Immature natural killer cell (primary cell): ENCODE results near the gene MPV17. TPM values are rescaled to one million over a fixed set of nuclear protein-coding genes. Genes with fewer than 3 reads are reported as not detected.
"Not testable (repeated sequence)": the region's sequence is repeated elsewhere in the genome, so short reads cannot be mapped to it uniquely, and the experiment has no call there.

Experiments used
- DNase-seq, 3 donors: peaks; one replicate each; pipeline ENCODE4 v3.0.0; 2022; ENCODE audit warnings: mixed read lengths in 1 of 3
- H3K27ac Mint-ChIP-seq, 6 donors: one replicate each; pipeline ENCODE4 v1.8.0; 2020; ENCODE audit warnings: mixed read lengths in 6 of 6, mild to moderate bottlenecking in 5 of 6, inconsistent platforms in 4 of 6, moderate library complexity in 3 of 6
- H3K27me3 Mint-ChIP-seq, 3 donors: one replicate each; pipeline ENCODE4 v1.8.0; 2020 to 2021; ENCODE audit warnings: low read depth in 3 of 3, mild to moderate bottlenecking in 3 of 3, mixed read lengths in 3 of 3, moderate library complexity in 3 of 3, inconsistent platforms in 1 of 3
- H3K36me3 Mint-ChIP-seq, 3 donors: one replicate each; pipeline ENCODE4 v1.8.0; 2020; ENCODE audit warnings: mixed read lengths in 3 of 3, inconsistent platforms in 2 of 3, mild to moderate bottlenecking in 2 of 3
- H3K4me1 Mint-ChIP-seq, 2 donors: one replicate each; pipeline ENCODE4 v1.8.0; 2020; ENCODE audit warnings: inconsistent platforms in 2 of 2, mild to moderate bottlenecking in 2 of 2, mixed read lengths in 2 of 2, moderate library complexity in 1 of 2
- H3K4me3 Mint-ChIP-seq, 5 donors: one replicate each; pipeline ENCODE4 v1.8.0; 2020; ENCODE audit warnings: mild to moderate bottlenecking in 5 of 5, mixed read lengths in 5 of 5, inconsistent platforms in 3 of 5, moderate library complexity in 3 of 5
- H3K9me3 Mint-ChIP-seq, 6 donors: one replicate each; pipeline ENCODE4 v1.8.0; 2020; ENCODE audit warnings: mild to moderate bottlenecking in 6 of 6, mixed read lengths in 6 of 6, inconsistent platforms in 4 of 6, moderate library complexity in 3 of 6
- polyA plus RNA-seq, 3 donors: library from polyadenylated mRNA; unstranded; fragments of 300-500 nt; fragmentation: Illumina TruSeq; gene quantifications; one replicate each; pipeline ENCODE4 v1.2.3, GENCODE V29; 2021

MPV17 gene
- polyA plus RNA-seq, 3 donors from 2014 or later, result 101 to 276 (median 130) TPM

DNA sequence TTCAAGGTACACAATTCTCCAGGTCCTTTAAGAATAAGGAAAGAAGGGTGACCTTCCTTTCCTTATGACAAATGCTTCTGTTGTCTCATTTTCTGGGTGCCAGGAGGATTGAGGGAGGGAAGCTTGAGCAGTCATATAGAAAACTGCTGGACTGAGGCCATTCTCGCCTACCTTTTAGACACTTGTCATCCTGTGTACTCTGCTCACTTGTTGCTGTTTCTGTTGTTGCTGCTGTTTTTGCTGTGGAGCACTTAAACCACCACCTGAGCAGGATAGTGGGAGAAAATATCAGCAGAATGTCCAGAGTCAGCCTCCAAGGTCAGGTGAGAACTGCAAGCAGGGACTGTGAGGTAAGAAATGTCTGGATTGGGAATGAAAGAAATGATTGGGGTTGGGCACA lies 44.9 kb downstream of the MPV17 start:
- no peak overlapping the region for H3K27ac Mint-ChIP-seq
- H3K4me3 Mint-ChIP-seq, result no peak overlapping the region
- no peak for DNase-seq
- no peaks in the 10 kb centered on the region for H3K4me1 Mint-ChIP-seq
- H3K36me3 Mint-ChIP-seq, result no peaks in the 10 kb centered on the region
- peaks cover 0 to 1% (median 0%) of the 10 kb centered on the region in 6 donors for H3K9me3 Mint-ChIP-seq
- H3K27me3 Mint-ChIP-seq, result peaks cover 4 to 16% (median 4%) of the 10 kb centered on the region in 3 donors

DNA sequence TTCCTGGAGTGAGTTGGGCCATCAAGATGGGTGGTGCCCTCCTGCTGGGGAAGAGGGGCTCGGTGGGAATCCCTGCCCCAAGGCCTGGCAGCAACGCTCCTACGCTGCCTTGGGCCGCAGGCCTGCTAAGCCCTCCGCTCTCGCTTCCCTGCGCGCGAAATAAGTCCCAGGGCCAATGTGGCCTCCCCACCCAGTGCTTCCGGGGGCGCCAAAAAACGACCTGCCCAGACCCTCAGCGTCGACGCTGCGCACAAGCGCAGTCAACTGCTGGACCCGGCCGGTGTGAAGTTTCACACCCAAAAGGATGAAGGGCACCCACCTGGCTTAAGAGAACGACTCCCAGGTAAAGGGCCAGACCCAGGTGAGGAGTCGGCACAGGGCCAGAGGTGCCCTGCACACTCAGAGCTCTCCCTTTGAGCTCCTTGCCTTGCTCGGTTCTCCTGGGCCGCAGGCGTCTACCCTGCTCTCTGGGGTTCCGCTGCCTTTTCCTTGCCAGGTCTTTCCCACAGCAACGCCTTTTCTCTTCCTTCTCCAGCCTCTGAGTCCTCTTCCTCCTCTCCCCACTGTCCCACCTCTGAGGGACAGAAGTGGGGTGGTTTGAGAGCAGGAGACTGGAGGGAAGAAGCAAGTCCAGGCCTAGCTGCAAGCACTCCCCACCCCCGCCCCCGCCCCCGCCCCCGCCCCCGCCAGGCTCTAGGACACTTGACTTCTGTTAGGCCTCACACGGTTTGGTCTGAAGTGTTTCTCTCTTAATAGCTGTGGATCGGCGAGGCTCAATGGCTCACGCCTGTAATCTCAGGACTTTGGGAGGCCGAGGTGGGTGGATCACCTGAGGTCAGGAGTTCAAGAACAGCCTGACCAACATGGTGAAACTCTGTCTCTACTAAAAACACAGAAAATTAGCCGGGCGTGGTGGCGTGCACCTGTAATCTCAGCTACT lies 47.4 kb downstream of the MPV17 start, which contains the start of gene DNAJC5G:
Gene DNAJC5G (plus strand): TSS at position 223 of the 940 bp plus-strand sequence. CDS start 1,296 bp downstream, outside the sequence.
- Mint-ChIP-seq H3K27me3 (peaks cover 2 to 13% (median 4%) of the 10 kb centered on the region in 3 donors), H3K9me3 (peaks cover 0 to 1% (median 0%) of the 10 kb centered on the region in 6 donors), H3K4me1 (no peaks in the 10 kb centered on the region), H3K27ac (no peak within 1 kb of the TSS), H3K4me3 (no peak within 1 kb of the TSS), H3K36me3 (no peaks in the 10 kb centered on the region)
- DNase-seq, result no peak

DNA sequence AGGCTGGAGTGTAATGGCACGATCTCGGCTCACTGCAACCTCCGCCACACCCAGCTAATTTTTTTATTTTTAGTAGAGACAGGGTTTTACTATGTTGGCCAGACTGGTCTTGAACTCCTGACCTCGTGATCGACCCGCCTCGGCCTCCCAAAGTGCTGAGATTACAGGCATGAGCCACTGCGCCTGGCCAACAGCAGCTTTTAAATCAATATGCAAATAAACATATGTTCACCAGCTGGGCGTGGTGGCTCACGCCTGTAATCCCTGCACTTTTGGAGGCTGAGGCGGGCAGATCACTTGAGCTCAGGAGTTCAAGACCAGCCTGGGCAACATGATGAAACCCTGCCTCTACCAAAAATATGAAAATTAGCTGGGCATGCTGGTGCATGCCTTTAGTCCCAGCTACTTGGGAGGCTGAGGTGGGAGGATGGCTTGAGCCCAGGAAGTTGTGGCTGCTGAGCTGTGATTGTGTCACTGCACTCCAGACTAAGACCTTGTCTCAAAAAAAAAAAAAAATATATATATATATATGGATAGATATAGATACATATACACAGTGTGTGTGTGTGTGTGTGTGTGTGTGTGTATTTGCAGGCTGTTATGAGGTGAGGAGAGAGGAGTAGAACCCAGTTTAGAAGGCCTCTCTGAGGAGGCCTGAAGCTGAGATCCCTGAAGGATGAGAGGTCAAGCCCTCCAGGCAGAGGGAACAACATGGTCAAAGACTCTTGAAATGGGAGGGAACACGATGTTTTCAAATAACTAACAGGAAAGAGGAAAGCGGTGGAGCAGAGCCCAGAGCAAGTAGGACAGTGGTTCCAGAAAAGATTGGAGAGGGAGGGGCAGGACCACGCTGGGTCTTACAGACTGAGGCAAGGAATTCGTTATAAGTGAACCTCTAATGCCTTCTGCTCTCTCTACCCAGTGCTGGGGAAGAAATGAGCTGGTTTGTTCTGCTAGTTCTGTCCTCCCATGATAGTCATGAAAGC lies 50.1 kb downstream of the MPV17 start:
- H3K4me1 Mint-ChIP-seq, H3K9me3 Mint-ChIP-seq, H3K27ac Mint-ChIP-seq, H3K36me3 Mint-ChIP-seq, H3K27me3 Mint-ChIP-seq, DNase-seq, H3K4me3 Mint-ChIP-seq: not testable (repeated sequence)

DNA sequence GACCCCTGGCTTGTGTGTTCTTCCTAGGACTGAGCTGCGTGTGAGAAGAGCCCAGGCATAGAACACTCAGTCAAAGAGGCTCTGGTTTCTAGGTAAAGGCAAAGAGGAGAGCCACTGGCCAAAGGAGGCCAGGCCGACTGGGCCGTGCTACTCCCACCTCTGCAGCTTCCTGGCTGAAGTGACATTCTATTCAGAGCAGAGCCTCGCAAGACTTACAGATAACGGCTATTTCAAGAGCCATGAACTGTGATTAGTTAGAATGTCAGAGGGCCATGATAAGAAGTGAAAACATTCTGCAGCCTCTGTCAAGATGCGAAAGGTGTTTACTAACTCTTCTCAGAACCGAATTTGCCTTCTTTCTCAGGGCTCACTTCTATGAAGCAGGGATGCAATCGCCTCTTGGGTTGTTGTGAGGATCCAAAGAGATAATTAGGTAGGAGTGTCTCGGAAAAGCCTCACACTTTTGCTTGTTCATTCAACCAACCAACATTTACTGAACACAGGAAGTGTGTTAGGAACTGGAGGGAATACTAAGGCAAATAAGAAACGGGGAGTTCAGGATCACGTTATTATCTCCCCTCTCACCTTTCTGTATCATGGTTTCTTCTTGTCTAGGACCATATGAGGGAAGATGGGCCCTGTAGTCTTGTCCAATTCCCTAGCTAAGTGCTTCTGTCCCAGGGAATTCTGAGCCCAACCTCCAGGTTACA lies 51.1 kb downstream of the MPV17 start:
- Mint-ChIP-seq H3K9me3 (peaks cover 0 to 1% (median 0%) of the 10 kb centered on the region in 6 donors), H3K36me3 (no peaks in the 10 kb centered on the region), H3K27ac (no peak overlapping the region), H3K4me3 (no peak overlapping the region), H3K4me1 (no peaks in the 10 kb centered on the region), H3K27me3 (peaks cover 0 to 6% (median 6%) of the 10 kb centered on the region in 3 donors)
- no peak for DNase-seq

- H3K36me3 Mint-ChIP-seq, result no peaks in the 10 kb centered on the region
- no peak overlapping the region for H3K4me3 Mint-ChIP-seq
- H3K27me3 Mint-ChIP-seq, result peaks cover 0 to 6% (median 4%) of the 10 kb centered on the region in 3 donors
- no peak for DNase-seq
- peaks cover 0 to 1% (median 0%) of the 10 kb centered on the region in 6 donors for H3K9me3 Mint-ChIP-seq
- H3K4me1 Mint-ChIP-seq, result no peaks in the 10 kb centered on the region
- no peak overlapping the region for H3K27ac Mint-ChIP-seq
Observed at GRCh38 chr2:27270670-27271069, 52.2 kb downstream of the MPV17 start.

DNA sequence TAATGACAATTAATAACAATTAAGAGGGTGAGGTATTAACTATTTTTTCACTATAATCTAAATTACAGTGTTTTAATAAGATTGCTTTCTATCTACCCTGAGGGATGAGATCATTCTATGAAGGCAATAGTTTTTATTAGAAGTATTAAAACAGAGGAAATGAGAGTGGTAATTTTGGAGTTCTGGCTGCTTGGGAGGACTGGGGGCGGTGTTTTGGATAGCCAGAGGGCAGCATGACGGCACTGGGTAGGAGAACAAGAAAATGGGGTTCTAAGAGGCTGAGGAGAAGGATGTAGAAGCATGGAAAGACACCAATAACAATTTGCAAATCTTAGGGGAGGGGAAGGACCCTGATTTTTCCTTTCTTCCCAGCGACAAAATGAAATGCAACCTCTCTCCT lies 52.8 kb downstream of the MPV17 start:
- Mint-ChIP-seq H3K4me1 (peaks cover 3 to 4% of the 10 kb centered on the region in 2 donors), H3K4me3 (no peak overlapping the region), H3K9me3 (peaks cover 0 to 1% (median 0%) of the 10 kb centered on the region in 6 donors), H3K27ac (no peak overlapping the region), H3K36me3 (no peaks in the 10 kb centered on the region), H3K27me3 (peaks cover 4 to 10% (median 9%) of the 10 kb centered on the region in 3 donors)
- DNase-seq, result no peak

DNA sequence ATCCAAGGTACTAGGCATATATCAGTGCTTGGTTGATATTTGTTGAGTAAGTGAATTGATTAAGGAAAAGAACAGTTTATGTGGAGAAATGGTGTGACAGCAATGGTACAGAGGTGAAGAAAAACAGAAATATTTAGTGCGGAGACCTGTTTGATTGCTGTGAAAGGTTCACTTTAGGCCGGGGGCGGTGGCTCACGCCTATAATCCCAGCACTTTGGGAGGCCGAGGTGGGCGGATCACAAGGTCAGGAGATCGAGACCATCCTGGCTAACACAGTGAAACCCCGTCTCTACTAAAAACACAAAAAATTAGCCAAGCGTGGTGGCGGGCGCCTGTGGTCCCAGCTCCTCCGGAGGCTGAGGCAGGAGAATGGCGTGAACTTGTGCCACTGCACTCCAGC lies 54.6 kb downstream of the MPV17 start:
- H3K4me1 Mint-ChIP-seq, result peaks cover 16 to 18% of the 10 kb centered on the region in 2 donors
- H3K27ac Mint-ChIP-seq, H3K4me3 Mint-ChIP-seq, DNase-seq, H3K36me3 Mint-ChIP-seq, H3K9me3 Mint-ChIP-seq: not testable (repeated sequence)
- H3K27me3 Mint-ChIP-seq, result peaks cover 8 to 13% (median 12%) of the 10 kb centered on the region in 3 donors

GRCh38 chr2:27265536-27265870 lies 57.4 kb downstream of the MPV17 start:
- H3K27ac Mint-ChIP-seq, result no peak overlapping the region
- no peak for DNase-seq
- peak overlapping the region; percentile 23 to 70 (median 42) for H3K4me3 Mint-ChIP-seq

GRCh38 chr2:27264753-27265535 lies 58.0 kb downstream of the MPV17 start:
- Mint-ChIP-seq H3K27ac (no peak overlapping the region), H3K4me3 (peak overlapping the region; percentile 26 to 72 (median 62)), H3K27me3 (peaks cover 22 to 30% (median 24%) of the 10 kb centered on the region in 3 donors), H3K9me3 (peaks cover 0 to 4% (median 0%) of the 10 kb centered on the region in 6 donors), H3K4me1 (peaks cover 32 to 33% of the 10 kb centered on the region in 2 donors), H3K36me3 (no peaks in the 10 kb centered on the region)
- DNase-seq, result peak in 2 of 3 donors; percentile 17 to 35

More at GRCh38 chr2:27265536-27265870, 57.4 kb downstream of the MPV17 start:
- Mint-ChIP-seq H3K9me3 (peaks cover 0 to 4% (median 0%) of the 10 kb centered on the region in 6 donors), H3K27me3 (peaks cover 19 to 27% (median 21%) of the 10 kb centered on the region in 3 donors), H3K4me1 (peaks cover 32 to 33% of the 10 kb centered on the region in 2 donors), H3K36me3 (no peaks in the 10 kb centered on the region)

- H3K27ac Mint-ChIP-seq, result peak overlapping the region in 1 of 6 donors; percentile 68
- H3K27me3 Mint-ChIP-seq, result peaks cover 21 to 34% (median 24%) of the 10 kb centered on the region in 3 donors
- no peaks in the 10 kb centered on the region for H3K36me3 Mint-ChIP-seq
- H3K4me3 Mint-ChIP-seq, result peak overlapping the region; percentile 49 to 89 (median 85)
- H3K9me3 Mint-ChIP-seq, result peaks cover 0 to 4% (median 0%) of the 10 kb centered on the region in 6 donors
- H3K4me1 Mint-ChIP-seq, result peaks cover 32 to 33% of the 10 kb centered on the region in 2 donors
- DNase-seq, result no peak
Observed at GRCh38 chr2:27264253-27264752, 58.6 kb downstream of the MPV17 start.

GRCh38 chr2:27263287-27264252 lies 59.3 kb downstream of the MPV17 start:
- Mint-ChIP-seq H3K27me3 (peaks cover 21 to 34% (median 27%) of the 10 kb centered on the region in 3 donors), H3K36me3 (no peaks in the 10 kb centered on the region), H3K27ac (no peak overlapping the region), H3K4me3 (peak overlapping the region; percentile 72 to 89 (median 85)), H3K9me3 (peaks cover 0 to 4% (median 0%) of the 10 kb centered on the region in 6 donors), H3K4me1 (peaks cover 32 to 33% of the 10 kb centered on the region in 2 donors)
- DNase-seq, result no peak
